ENCODE measurements around the gene GARRE1.

Gene GARRE1

GRCh38 chr19:34257559-34257924, 3.2 kb downstream of the GARRE1 start:
- TF ChIP-seq POLR2A (IDR thresholded peaks at IDR 0.05; ENCODE audit: low read depth, low read length) (no peak), POU2F2 (IDR thresholded peaks at IDR 0.05; ENCODE audit: low read depth, low read length) (no peak), SPI1 (IDR thresholded peaks at IDR 0.05; ENCODE audit: low read depth, low read length) (no peak), PAX5 (IDR thresholded peaks at IDR 0.05; ENCODE audit: insufficient read depth, low read length, severe bottlenecking) (no peak), TAF1 (IDR thresholded peaks at IDR 0.05; ENCODE audit: low read depth, low read length) (no peak), POLR2AphosphoS5 (IDR thresholded peaks at IDR 0.05; ENCODE audit: low read depth, low read length) (no peak)
- DNase-seq (ENCODE audit: insufficient read length, low spot score): no peak
- FAIRE-seq: no peak

- FAIRE-seq: no peak
- no peak for DNase-seq (ENCODE audit: insufficient read length, low spot score)
- TF ChIP-seq TAF1 (IDR thresholded peaks at IDR 0.05; ENCODE audit: low read depth, low read length) (no peak), SPI1 (IDR thresholded peaks at IDR 0.05; ENCODE audit: low read depth, low read length) (no peak), PAX5 (IDR thresholded peaks at IDR 0.05; ENCODE audit: insufficient read depth, low read length, severe bottlenecking) (no peak), POLR2A (IDR thresholded peaks at IDR 0.05; ENCODE audit: low read depth, low read length) (no peak), POU2F2 (IDR thresholded peaks at IDR 0.05; ENCODE audit: low read depth, low read length) (no peak), POLR2AphosphoS5 (IDR thresholded peaks at IDR 0.05; ENCODE audit: low read depth, low read length) (no peak)
Measured at GRCh38 chr19:34259367-34260095, 5.2 kb downstream of the GARRE1 start.

GRCh38 chr19:34260771-34261173, 6.4 kb downstream of the GARRE1 start:
- TF ChIP-seq TAF1 (IDR thresholded peaks at IDR 0.05; ENCODE audit: low read depth, low read length) (no peak), PAX5 (IDR thresholded peaks at IDR 0.05; ENCODE audit: insufficient read depth, low read length, severe bottlenecking) (no peak), POLR2AphosphoS5 (IDR thresholded peaks at IDR 0.05; ENCODE audit: low read depth, low read length) (no peak), SPI1 (IDR thresholded peaks at IDR 0.05; ENCODE audit: low read depth, low read length) (no peak), POU2F2 (IDR thresholded peaks at IDR 0.05; ENCODE audit: low read depth, low read length) (no peak), POLR2A (IDR thresholded peaks at IDR 0.05; ENCODE audit: low read depth, low read length) (no peak)
- DNase-seq (ENCODE audit: insufficient read length, low spot score) (no peak), FAIRE-seq (no peak)

- FAIRE-seq (no peak), DNase-seq (ENCODE audit: insufficient read length, low spot score) (no peak)
- TF ChIP-seq POLR2A (IDR thresholded peaks at IDR 0.05; ENCODE audit: low read depth, low read length) (no peak), TAF1 (IDR thresholded peaks at IDR 0.05; ENCODE audit: low read depth, low read length) (no peak), PAX5 (IDR thresholded peaks at IDR 0.05; ENCODE audit: insufficient read depth, low read length, severe bottlenecking) (no peak), SPI1 (IDR thresholded peaks at IDR 0.05; ENCODE audit: low read depth, low read length) (no peak), POU2F2 (IDR thresholded peaks at IDR 0.05; ENCODE audit: low read depth, low read length) (no peak), POLR2AphosphoS5 (IDR thresholded peaks at IDR 0.05; ENCODE audit: low read depth, low read length) (no peak)
Measured at GRCh38 chr19:34261334-34262109, 7.2 kb downstream of the GARRE1 start.

GRCh38 chr19:34263745-34264237, 9.4 kb downstream of the GARRE1 start:
- FAIRE-seq (no peak), DNase-seq (ENCODE audit: insufficient read length, low spot score) (no peak)
- no peak for TF ChIP-seq SPI1 (IDR thresholded peaks at IDR 0.05; ENCODE audit: low read depth, low read length)
- TF ChIP-seq PAX5 (IDR thresholded peaks at IDR 0.05; ENCODE audit: insufficient read depth, low read length, severe bottlenecking): no peak
- TF ChIP-seq POLR2A (IDR thresholded peaks at IDR 0.05; ENCODE audit: low read depth, low read length): no peak
- TF ChIP-seq TAF1 (IDR thresholded peaks at IDR 0.05; ENCODE audit: low read depth, low read length): no peak
- no peak for TF ChIP-seq POLR2AphosphoS5 (IDR thresholded peaks at IDR 0.05; ENCODE audit: low read depth, low read length)
- TF ChIP-seq POU2F2 (IDR thresholded peaks at IDR 0.05; ENCODE audit: low read depth, low read length): no peak

- TF ChIP-seq POLR2AphosphoS5 (IDR thresholded peaks at IDR 0.05; ENCODE audit: low read depth, low read length): no peak
- no peak for TF ChIP-seq TAF1 (IDR thresholded peaks at IDR 0.05; ENCODE audit: low read depth, low read length)
- no peak for TF ChIP-seq POU2F2 (IDR thresholded peaks at IDR 0.05; ENCODE audit: low read depth, low read length)
- TF ChIP-seq SPI1 (IDR thresholded peaks at IDR 0.05; ENCODE audit: low read depth, low read length): no peak
- TF ChIP-seq PAX5 (IDR thresholded peaks at IDR 0.05; ENCODE audit: insufficient read depth, low read length, severe bottlenecking): no peak
- TF ChIP-seq POLR2A (IDR thresholded peaks at IDR 0.05; ENCODE audit: low read depth, low read length): no peak
- no peak for FAIRE-seq
- DNase-seq (ENCODE audit: insufficient read length, low spot score): no peak
Measured at GRCh38 chr19:34265221-34265650, 10.9 kb downstream of the GARRE1 start.

- FAIRE-seq (no peak), DNase-seq (ENCODE audit: insufficient read length, low spot score) (no peak)
- TF ChIP-seq SPI1 (IDR thresholded peaks at IDR 0.05; ENCODE audit: low read depth, low read length): no peak
Measured at GRCh38 chr19:34269081-34269480, 14.7 kb downstream of the GARRE1 start.

- TF ChIP-seq POLR2AphosphoS5 (IDR thresholded peaks at IDR 0.05; ENCODE audit: low read depth, low read length) (no peak), POU2F2 (IDR thresholded peaks at IDR 0.05; ENCODE audit: low read depth, low read length) (no peak), POLR2A (IDR thresholded peaks at IDR 0.05; ENCODE audit: low read depth, low read length) (no peak), PAX5 (IDR thresholded peaks at IDR 0.05; ENCODE audit: insufficient read depth, low read length, severe bottlenecking) (no peak), SPI1 (IDR thresholded peaks at IDR 0.05; ENCODE audit: low read depth, low read length) (no peak), TAF1 (IDR thresholded peaks at IDR 0.05; ENCODE audit: low read depth, low read length) (no peak)
- DNase-seq (ENCODE audit: insufficient read length, low spot score): no peak
- peak; percentile 55 for FAIRE-seq
Measured at GRCh38 chr19:34269489-34269888, 15.1 kb downstream of the GARRE1 start.

GRCh38 chr19:34269968-34270621, 15.7 kb downstream of the GARRE1 start:
- peak; percentile 95 for FAIRE-seq

More at GRCh38 chr19:34269968-34270621, 15.7 kb downstream of the GARRE1 start:
- TF ChIP-seq SPI1 (IDR thresholded peaks at IDR 0.05; ENCODE audit: low read depth, low read length) (peak; percentile 92), PAX5 (IDR thresholded peaks at IDR 0.05; ENCODE audit: insufficient read depth, low read length, severe bottlenecking) (no peak), POU2F2 (IDR thresholded peaks at IDR 0.05; ENCODE audit: low read depth, low read length) (0 out of 2 replicates have a peak, but pooled peaks have one; percentile 18)
- peak; percentile 35 for DNase-seq (ENCODE audit: insufficient read length, low spot score)

Data from GM12891 (cell line).